Measurements from ENCODE around the gene SSX2IP.
"Not testable (repeated sequence)": the region's sequence is repeated elsewhere in the genome, so short reads cannot be mapped to it uniquely, and the experiment has no call there.

SSX2IP gene

DNA sequence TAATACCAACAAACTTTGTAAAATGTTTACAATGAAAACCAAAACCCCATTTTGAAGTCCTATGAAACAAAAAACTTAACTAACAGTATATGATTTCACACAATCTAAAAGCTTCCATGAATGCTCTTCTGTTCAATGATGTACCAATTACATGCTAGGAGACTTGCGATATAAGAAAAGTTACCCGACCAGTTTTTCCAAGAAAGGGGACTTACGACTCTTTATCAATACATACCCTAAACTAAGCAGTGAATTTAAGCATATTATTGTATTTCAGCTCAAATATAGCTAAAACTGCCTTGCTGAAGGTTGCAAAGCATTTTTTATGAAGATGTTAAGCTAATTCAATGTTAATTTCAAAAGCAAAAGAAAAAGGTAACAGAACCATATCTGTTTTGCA, 15.6 kb downstream of the SSX2IP start:
- FAIRE-seq, result no peak

DNA sequence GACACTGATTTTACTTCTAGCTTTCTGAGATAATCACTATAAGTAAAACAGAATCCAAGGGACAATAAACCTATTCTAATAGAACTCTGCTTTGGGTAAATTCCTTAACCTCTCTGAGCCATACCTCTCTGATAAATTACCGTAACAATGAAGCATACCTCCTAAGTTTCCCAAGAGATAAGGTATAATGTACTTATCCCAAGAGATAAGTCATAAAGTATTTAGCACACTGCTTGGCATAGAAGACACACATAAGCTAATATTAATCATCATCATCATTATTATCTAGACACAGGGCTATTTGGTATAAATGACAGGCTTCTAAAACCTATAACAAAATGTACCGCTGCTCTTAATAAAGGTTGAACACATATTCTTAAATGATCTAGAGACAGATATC, 16.2 kb downstream of the SSX2IP start:
- FAIRE-seq, result no peak

- no peak for FAIRE-seq
Observed at GRCh38 chr1:84672080-84672854, 18.0 kb downstream of the SSX2IP start.

GRCh38 chr1:84669831-84670230, 20.4 kb downstream of the SSX2IP start:
- FAIRE-seq, result no peak

- FAIRE-seq, result no peak
Observed at GRCh38 chr1:84668185-84668584, 22.1 kb downstream of the SSX2IP start.

- peak; percentile 51 for FAIRE-seq
Observed at GRCh38 chr1:84665703-84666317, 24.5 kb downstream of the SSX2IP start.

- FAIRE-seq, result peak; percentile 9
Observed at GRCh38 chr1:84653130-84653677, 37.1 kb downstream of the SSX2IP start.

DNA sequence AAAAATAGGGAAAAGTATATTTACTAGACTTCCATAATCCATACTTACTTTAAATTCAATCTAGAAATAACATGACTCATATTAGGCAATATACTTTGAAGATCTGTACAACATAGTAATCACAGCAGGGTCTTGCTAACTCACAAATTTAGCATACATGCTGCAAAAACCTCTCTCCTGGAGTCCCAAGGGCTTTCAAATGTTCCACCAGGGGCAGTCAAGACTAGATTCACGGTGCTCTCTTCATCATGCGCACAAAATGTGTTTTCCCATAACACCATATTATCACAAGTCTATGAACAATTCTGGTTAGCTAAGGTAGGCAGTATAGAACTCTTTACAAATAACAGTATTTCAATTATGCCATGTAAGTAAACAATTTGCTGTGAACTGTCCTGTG, 45.8 kb downstream of the SSX2IP start:
- FAIRE-seq, result no peak

DNA sequence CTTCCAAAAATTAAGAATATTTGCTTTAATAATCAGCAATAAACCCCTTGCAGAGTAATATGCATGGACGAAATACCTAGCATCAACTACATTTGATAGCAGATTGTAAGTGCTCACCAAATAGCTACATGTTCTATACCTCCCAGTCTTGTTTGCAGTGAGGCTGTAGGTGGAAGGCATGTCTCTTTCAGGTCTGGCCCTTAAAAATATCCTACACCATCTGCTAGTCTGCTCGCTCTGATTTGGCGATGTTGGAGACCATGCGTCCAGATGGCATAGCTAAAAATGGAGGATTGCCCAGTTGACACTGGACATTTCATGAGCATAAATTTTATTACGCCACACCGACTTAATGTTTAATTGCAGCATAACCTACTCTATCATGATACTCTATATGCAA, 47.1 kb downstream of the SSX2IP start:
- FAIRE-seq, result no peak

DNA sequence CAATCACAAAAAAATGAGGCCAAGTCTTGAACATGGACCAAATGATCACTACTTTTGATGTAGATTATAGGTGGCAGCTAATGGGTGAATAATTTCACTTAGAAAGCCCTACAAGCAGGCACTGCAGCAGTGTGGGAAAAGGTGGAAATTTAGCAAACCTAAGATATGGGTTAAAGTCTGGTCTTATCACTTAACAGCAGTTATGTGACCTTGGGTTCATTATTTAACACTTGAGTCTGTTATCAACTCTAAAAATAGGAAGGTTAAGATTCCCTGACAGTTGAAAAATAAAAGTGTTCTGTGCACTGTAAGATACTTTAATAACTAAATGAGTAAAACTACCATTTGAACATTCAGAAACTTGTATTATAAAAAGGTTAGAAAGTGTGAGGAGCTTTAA, 47.5 kb downstream of the SSX2IP start:
- no peak for FAIRE-seq

DNA sequence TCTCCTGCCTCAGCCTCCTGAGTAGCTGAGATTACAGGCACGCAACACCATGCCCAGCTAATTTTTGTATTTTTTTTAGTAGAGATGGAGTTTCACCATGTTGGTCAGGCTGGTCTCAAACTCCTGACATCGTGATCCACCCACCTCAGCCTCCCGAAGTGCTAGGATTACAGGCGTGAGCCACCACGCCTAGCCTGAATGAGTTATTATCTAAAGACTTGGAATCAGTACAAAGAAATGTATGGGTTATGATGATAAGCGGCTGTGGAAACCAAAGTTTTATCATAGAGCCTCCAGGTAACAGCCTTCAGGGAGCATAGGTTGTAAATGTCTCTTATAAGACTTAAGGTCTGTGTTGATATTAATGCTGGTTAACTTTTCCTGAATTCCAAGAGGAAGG, 50.5 kb downstream of the SSX2IP start:
- FAIRE-seq, result not testable (repeated sequence)

- no peak for FAIRE-seq
Observed at GRCh38 chr1:84635429-84635828, 54.8 kb downstream of the SSX2IP start.

DNA sequence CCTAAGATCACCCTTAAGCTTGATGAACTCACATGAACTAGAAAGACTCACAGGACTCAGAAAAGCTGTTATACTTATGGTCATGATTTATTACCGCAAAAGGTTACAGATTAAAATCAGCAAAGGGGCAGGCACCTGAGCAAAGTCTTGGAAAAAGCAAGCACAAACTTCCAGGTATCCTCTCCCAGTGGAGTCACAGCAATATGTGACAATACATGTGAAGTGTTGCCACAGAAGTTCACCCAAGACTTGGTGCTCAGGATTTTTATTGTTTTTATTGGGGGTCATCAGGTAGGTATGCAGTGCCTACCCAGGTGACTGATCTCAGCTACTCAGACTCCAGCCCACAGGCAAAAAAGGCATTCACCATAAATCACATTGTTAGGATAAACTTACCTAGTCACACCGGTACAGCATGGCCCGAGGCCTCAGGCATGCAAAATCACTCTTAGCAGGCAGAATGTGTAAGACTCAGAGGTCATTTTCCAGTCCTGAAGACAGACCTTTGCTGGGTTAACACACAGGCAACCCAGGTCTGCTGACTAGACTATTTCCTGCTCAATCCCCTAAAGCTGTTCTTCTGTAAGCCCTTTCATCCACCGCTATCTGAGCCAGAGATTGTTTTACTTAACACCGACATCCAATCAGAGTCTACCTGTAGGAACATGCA, 55.6 kb downstream of the SSX2IP start:
- no peak for FAIRE-seq

DNA sequence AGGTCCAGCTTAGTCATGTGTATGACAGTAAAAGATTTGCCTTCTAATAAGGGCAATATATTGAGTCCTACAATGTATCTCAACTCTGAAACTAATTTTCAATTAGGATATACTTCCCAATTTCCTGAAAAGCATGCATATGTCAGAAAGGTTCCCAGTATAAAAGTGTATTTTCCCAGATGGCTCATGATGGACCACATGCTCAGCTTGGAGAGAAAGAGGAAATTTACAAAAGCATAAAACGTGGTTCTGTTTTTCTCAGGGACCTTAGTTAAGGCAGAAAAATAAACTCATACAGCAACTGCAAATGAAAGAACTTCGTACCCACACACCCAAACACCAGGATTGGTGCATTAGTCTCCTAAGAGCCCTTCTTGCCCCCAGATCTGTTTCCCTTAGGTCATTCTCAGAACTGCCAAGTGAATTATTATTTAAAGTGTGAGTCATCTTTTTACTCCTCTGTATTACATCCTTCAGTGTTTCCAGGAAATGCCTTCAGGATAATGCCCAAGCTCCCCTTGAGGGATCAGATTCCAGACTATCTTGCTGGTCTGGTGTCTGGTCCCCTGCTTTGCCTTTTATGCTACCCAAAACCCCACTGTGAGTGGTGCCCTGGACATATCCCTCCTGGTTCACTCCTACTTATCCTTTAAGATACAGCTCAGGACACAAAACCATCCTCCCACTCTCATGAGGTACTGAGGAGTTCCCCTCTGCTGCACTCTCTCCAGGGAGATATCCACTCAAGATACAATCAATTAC, 57.4 kb downstream of the SSX2IP start:
- FAIRE-seq, result peak; percentile 83

DNA sequence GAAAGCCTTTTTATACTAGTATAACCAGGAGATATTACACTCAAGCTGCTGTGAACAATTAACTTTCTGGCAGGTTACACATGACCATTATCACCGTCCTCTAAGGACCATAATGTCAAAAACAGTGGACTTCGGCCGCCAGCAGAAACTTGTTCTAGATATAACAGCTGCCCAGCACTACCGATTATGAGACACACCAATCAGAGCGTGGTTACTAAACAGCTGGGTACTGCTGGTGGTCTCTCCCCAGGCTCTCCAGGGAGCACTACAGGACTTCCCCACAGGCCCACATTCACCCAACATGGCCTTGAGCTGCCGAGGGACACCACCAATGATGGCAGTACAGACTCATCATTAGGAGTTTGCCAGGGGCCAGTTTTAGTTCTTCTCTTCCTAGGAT, 58.1 kb downstream of the SSX2IP start:
- FAIRE-seq, result no peak

DNA sequence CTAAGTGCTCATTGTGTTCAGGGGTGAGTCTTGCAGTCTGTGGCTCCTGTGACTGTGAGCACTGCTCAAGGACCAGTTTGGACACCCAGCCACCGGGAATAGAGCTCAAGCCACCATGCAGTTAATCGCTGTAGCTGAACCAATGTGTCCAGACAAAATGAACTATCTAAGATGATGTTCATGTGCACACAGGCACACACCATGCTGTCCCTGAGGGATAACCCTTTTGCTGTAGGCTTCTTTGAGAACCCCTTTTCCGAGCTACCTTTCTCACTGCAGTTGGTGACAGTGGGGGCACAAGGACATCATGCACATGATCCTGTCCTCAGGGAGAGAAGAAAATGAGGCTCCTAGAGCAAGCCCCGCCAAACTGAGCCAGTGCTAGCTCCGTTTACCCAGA, 65.4 kb downstream of the SSX2IP start:
- FAIRE-seq, result no peak

DNA sequence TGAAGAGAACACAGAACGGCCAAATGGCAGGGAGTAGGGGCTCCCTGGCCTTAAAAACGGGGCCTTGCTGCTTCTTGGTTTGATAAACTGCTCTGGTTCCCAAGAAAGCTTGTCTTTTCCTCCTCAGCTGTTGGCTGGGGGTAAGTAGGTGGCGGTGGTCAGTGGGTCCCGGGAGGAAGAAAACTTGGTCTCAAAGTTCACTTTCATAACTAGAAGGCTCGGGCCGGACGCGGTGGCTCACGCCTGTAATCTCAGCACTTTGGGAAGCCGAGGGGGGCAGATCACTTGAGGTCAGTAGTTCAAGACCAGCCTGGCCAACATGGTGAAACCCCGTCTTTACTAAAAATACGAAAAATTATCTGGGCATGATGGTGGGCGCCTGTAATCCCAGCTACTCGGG, 68.7 kb downstream of the SSX2IP start:
- FAIRE-seq, result no peak

GRCh38 chr1:84620720-84621313, 69.4 kb downstream of the SSX2IP start:
- FAIRE-seq, result no peak

DNA sequence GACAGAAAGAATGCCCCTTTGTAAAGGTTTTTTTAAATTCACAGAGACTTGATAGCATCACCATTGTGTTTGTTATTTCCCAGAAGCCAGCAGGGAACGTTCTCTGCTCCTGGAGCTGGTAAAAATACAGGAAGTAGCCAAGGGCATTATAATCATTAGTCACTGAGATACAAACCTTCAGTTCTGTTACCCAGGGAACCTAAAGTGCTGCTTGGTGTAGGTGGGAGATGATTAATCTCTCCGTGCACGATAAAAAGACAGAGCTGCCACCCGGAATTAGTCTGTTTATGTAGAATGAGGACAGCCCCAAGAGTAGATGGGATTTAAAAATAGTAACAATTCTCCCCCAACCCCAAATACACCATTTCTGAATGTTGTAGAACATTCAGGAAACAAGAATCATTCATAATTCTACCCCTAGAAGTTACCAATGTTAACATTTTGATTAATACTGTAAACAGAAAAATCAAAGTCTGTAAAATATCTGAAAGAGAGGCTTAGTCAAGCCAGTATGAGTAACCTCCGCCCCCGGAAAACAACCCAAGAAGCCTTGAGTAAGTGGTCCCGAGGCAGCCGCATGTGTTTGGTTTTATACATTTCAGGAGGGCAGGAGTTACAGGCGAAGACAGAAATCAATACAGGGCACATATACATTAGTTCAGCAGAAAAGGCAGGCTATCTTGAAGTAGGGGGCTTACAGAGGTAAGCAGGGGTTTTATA, 70.7 kb downstream of the SSX2IP start:
- peak; percentile 98 for FAIRE-seq

GRCh38 chr1:84617349-84617748, 72.9 kb downstream of the SSX2IP start:
- no peak for FAIRE-seq

DNA sequence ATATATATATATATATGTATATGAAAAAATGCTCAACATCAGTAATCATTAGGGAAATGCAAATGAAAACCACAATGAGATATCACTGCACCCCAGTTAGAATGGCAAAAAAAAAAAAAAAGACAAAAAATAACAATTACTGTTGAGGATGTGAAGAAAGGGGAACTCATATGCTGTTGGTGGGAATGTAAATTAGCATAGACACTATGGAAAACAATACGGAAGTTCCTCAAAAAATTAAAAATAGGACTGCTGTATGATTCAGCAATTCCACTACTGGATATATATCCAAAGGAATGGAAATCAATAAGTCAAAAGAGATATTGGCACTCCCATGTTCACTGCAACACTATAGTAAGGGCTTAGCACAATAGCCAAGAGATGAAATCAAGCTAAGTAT, 74.5 kb downstream of the SSX2IP start:
- no peak for FAIRE-seq

DNA sequence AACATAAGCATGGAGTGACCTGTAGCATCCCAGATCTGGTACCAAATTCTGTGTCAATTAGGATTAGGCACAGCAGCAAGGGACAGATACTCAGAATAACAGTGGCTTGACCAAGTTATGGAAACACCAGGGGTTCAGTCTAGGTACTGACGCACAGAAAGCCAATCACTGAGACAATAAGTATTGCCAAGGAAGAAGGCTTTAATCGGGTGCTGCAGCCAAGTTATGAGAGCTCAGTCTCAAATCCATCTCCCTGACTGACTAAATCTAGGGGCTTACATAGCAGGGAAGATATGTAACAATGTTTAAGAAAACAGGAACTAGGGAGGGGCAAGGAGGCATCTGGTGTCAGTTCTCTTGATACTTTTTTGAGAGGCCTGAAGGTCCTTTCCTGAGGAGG, 76.4 kb downstream of the SSX2IP start:
- FAIRE-seq, result no peak
